HCT116 (cell line): ENCODE results near the gene ADAMTS6. TPM values are rescaled to one million over a fixed set of nuclear protein-coding genes. Genes with fewer than 3 reads are reported as not detected.

Source experiments
- ATAC-seq: fragments of 200-7000 bp; cut with Tn5 transposase; 2 replicates; pipeline ENCODE4 v1.9.1; 2020; ENCODE audit warnings: mild to moderate bottlenecking, moderate library complexity
- BruUV-seq: library from RNA; stranded (reverse); fragments of 400-500 nt; replicated peaks from 2 replicates; lab custom pipeline; 2021; lab: Mats Ljungman, UMichigan
- CTCF ChIA-PET: fragments of 300-600 bp; sonication (Branson Sonifier 250); formaldehyde crosslinking; loops from one replicate; lab custom pipeline; 2021; ENCODE audit warnings: antibody characterized with exemption; lab: Charles Lee
- POLR2A ChIA-PET: fragments of 300-600, 350-600 bp; sonication (Branson Sonifier 250); formaldehyde crosslinking; loops from one replicate; lab custom pipeline; 2021; ENCODE audit warnings: antibody characterized with exemption; lab: Charles Lee
- RAD21 ChIA-PET, 2 experiments: fragments of 300-600 bp; sonication (Branson Sonifier 250); formaldehyde crosslinking; loops; one replicate each; lab custom pipeline; 2023; ENCODE audit warnings: low total read pairs in 2 of 2; ENCODE audit not compliant: uncharacterized antibody in 2 of 2, unreplicated experiment in 2 of 2, low non-redundant PET in 1 of 2; lab: Charles Lee
- DNase-seq: peaks from one replicate; pipeline ENCODE4 v3.0.0-alpha.2; 2010; ENCODE audit warnings: low read depth, low spot score
- H2AFZ ChIP-seq: fragments of 200-600 bp; shearing (Covaris generic), sonication (generic); 2 replicates; pipeline ENCODE4 v1.6.1; 2017; ENCODE audit warnings: low read depth, mixed run types, mixed read lengths, antibody characterized with exemption, low read length; ENCODE audit not compliant: poor library complexity, severe bottlenecking
- H3K27ac ChIP-seq: 2 replicates; pipeline ENCODE4 v1.5.1; 2012; ENCODE audit warnings: low read depth, low read length
- H3K27me3 ChIP-seq: fragments of 200-600 bp; sonication (generic); 2 replicates; pipeline ENCODE4 v1.6.1; 2016; ENCODE audit warnings: mixed run types, low read length, mixed read lengths; ENCODE audit not compliant: insufficient read depth
- H3K36me3 ChIP-seq, 2 experiments: fragments of 200-500 bp in 1 of 2; fragments of 200-600 bp in 1 of 2; sonication (Bioruptor generic) in 1 of 2; sonication (generic) in 1 of 2; 2 replicates each; pipeline versions ENCODE4 v1.5.1 to v1.6.1; 2014 to 2016; ENCODE audit warnings: low read length in 2 of 2, inconsistent platforms in 1 of 2, mixed read lengths in 1 of 2, mixed run types in 1 of 2; ENCODE audit not compliant: insufficient read depth in 2 of 2, control insufficient read depth in 1 of 2
- H3K4me1 ChIP-seq, 2 experiments: fragments of 200-600 bp in 1 of 2; sonication (generic) in 1 of 2; 2 replicates each; pipeline versions ENCODE4 v1.5.1 to v1.6.1; 2012 to 2017; ENCODE audit warnings: low read length in 2 of 2, inconsistent platforms in 1 of 2, mild to moderate bottlenecking in 1 of 2, mixed read lengths in 1 of 2, mixed run types in 1 of 2, moderate library complexity in 1 of 2; ENCODE audit not compliant: insufficient read depth in 2 of 2, control insufficient read depth in 1 of 2
- H3K4me2 ChIP-seq: fragments of 200-600 bp; sonication (generic); 2 replicates; pipeline ENCODE4 v1.6.1; 2017; ENCODE audit warnings: mixed run types, low read length, mixed read lengths
- H3K4me3 ChIP-seq, 2 experiments: fragments of 200-600 bp in 1 of 2; sonication (generic) in 1 of 2; replicated peaks in 1 of 2; 2 replicates each; pipeline ENCODE4 v1.5.1; 2011 to 2016; ENCODE audit warnings: low read length in 2 of 2, control low read depth in 1 of 2, low read depth in 1 of 2, mild to moderate bottlenecking in 1 of 2, mixed read lengths in 1 of 2, mixed run types in 1 of 2
- H3K79me2 ChIP-seq: fragments of 200-600 bp; sonication (generic); 2 replicates; pipeline ENCODE4 v1.6.1; 2017; ENCODE audit warnings: mild to moderate bottlenecking, mixed run types, low read length, moderate library complexity, mixed read lengths; ENCODE audit not compliant: insufficient read depth
- H3K9ac ChIP-seq: fragments of 200-600 bp; sonication (generic); 2 replicates; pipeline ENCODE4 v1.6.1; 2016; ENCODE audit warnings: low read length, mixed read lengths
- H3K9me2 ChIP-seq: fragments of 200-600 bp; sonication (generic), shearing (Covaris generic); 2 replicates; pipeline ENCODE4 v1.6.1; 2017; ENCODE audit warnings: mixed run types, mild to moderate bottlenecking, moderate library complexity; ENCODE audit not compliant: insufficient read depth
- H3K9me3 ChIP-seq, 2 experiments: fragments of 200-500 bp in 1 of 2; fragments of 200-600 bp in 1 of 2; sonication (Bioruptor generic) in 1 of 2; sonication (generic) in 1 of 2; 2 replicates each; pipeline ENCODE4 v1.6.1; 2014 to 2017; ENCODE audit warnings: low read length in 2 of 2, mixed read lengths in 2 of 2, inconsistent platforms in 1 of 2, low read depth in 1 of 2, mild to moderate bottlenecking in 1 of 2, mixed run types in 1 of 2, moderate library complexity in 1 of 2; ENCODE audit not compliant: control insufficient read depth in 1 of 2, insufficient read depth in 1 of 2
- H4K20me1 ChIP-seq: fragments of 200-600 bp; sonication (generic), shearing (Covaris generic); 2 replicates; pipeline ENCODE4 v1.6.1; 2017; ENCODE audit warnings: mixed run types, mild to moderate bottlenecking, moderate library complexity; ENCODE audit not compliant: insufficient read depth
- CBX3 ChIP-seq: IDR thresholded peaks from 2 replicates; pipeline ENCODE4 v1.6.1; 2012; ENCODE audit warnings: low read depth
- CEBPB ChIP-seq: IDR thresholded peaks from 2 replicates; pipeline ENCODE4 v1.6.1; 2012; ENCODE audit warnings: low read depth
- EGR1 ChIP-seq: IDR thresholded peaks from 2 replicates; pipeline ENCODE4 v1.6.1; 2012; ENCODE audit warnings: low read depth
- ELF1 ChIP-seq: IDR thresholded peaks from 2 replicates; pipeline ENCODE4 v1.6.1; 2012; ENCODE audit warnings: low read depth, borderline replicate concordance
- EZH2 ChIP-seq: fragments of 200-600 bp; sonication (generic); IDR thresholded peaks from 2 replicates; pipeline ENCODE4 v1.6.1; 2017; ENCODE audit warnings: antibody characterized with exemption, mixed run types
- EZH2phosphoT487 ChIP-seq: fragments of 200-600 bp; IDR thresholded peaks from 2 replicates; pipeline ENCODE4 v1.6.1; 2018; ENCODE audit warnings: antibody characterized with exemption, borderline replicate concordance
- FOSL1 ChIP-seq: IDR thresholded peaks from 2 replicates; pipeline ENCODE4 v1.6.1; 2012; ENCODE audit warnings: low read depth
- JUND ChIP-seq: IDR thresholded peaks from 2 replicates; pipeline ENCODE4 v1.6.1; 2012
- MAX ChIP-seq: IDR thresholded peaks from 2 replicates; pipeline ENCODE4 v1.6.1; 2012
- RAD21 ChIP-seq: IDR thresholded peaks from 2 replicates; pipeline ENCODE4 v1.6.1; 2012; ENCODE audit warnings: low read depth, mild to moderate bottlenecking
- SIN3A ChIP-seq: IDR thresholded peaks from 2 replicates; pipeline ENCODE4 v1.6.1; 2012; ENCODE audit warnings: low read depth
- SP1 ChIP-seq: IDR thresholded peaks from 2 replicates; pipeline ENCODE4 v1.6.1; 2012; ENCODE audit warnings: low read depth
- SRF ChIP-seq: IDR thresholded peaks from 2 replicates; pipeline ENCODE4 v1.6.1; 2012; ENCODE audit warnings: low read depth
- YY1 ChIP-seq: IDR thresholded peaks from 2 replicates; pipeline ENCODE4 v1.6.1; 2011; ENCODE audit warnings: low read length, low read depth, moderate library complexity, mild to moderate bottlenecking; ENCODE audit not compliant: insufficient replicate concordance; ENCODE audit errors: extremely low read depth
- intact Hi-C: fragments of 100-400 bp; cut with micrococcal nuclease; formaldehyde crosslinking; loops from 2 replicates; pipeline ENCODE4 v1.10.0; 2022
- total RNA-seq: library from RNA; stranded (reverse); gene quantifications from one replicate; pipeline ENCODE4 v1.2.1, GENCODE V29; 2021; ENCODE audit not compliant: unreplicated experiment
- TF ChIP-seq, protein P1 (sequence below): IDR thresholded peaks from 2 replicates; pipeline ENCODE4 v1.6.1; 2011; ENCODE audit warnings: mild to moderate bottlenecking, low read length, moderate library complexity; ENCODE audit not compliant: insufficient replicate concordance; ENCODE audit errors: extremely low read depth
- TF ChIP-seq, protein P2 (sequence below), 3 experiments: fragments of 200-600 bp in 1 of 3; sonication (generic) in 1 of 3; IDR thresholded peaks in 2 of 3; conservative IDR thresholded peaks in 1 of 3; 2 replicates each; pipeline ENCODE4 v1.5.1; 2012 to 2017; ENCODE audit warnings: low read depth in 2 of 3, low read length in 2 of 3, antibody characterized with exemption in 1 of 3, borderline replicate concordance in 1 of 3, control low read depth in 1 of 3, mild to moderate bottlenecking in 1 of 3, mixed read lengths in 1 of 3, mixed run types in 1 of 3, moderate library complexity in 1 of 3; ENCODE audit not compliant: insufficient read depth in 1 of 3
- TF ChIP-seq, protein P3 (sequence below): IDR thresholded peaks from 2 replicates; pipeline ENCODE4 v1.6.1; 2012
- TF ChIP-seq, protein P4 (sequence below): IDR thresholded peaks from 2 replicates; pipeline ENCODE4 v1.6.1; 2012; ENCODE audit warnings: low read depth

The ADAMTS6 gene
- total RNA-seq, 1 experiment from 2014 or later, result 0.93 TPM

GRCh38 chr5:65192331-65192730 lies 289.4 kb downstream of the ADAMTS6 start:
- TF ChIP-seq CBX3, result no peak
- TF ChIP-seq JUND, result no peak
- TF ChIP-seq SIN3A, result no peak
- no peak for TF ChIP-seq SRF
- TF ChIP-seq EGR1, result no peak
- TF ChIP-seq EZH2phosphoT487, result no peak
- TF ChIP-seq, protein P1, sequence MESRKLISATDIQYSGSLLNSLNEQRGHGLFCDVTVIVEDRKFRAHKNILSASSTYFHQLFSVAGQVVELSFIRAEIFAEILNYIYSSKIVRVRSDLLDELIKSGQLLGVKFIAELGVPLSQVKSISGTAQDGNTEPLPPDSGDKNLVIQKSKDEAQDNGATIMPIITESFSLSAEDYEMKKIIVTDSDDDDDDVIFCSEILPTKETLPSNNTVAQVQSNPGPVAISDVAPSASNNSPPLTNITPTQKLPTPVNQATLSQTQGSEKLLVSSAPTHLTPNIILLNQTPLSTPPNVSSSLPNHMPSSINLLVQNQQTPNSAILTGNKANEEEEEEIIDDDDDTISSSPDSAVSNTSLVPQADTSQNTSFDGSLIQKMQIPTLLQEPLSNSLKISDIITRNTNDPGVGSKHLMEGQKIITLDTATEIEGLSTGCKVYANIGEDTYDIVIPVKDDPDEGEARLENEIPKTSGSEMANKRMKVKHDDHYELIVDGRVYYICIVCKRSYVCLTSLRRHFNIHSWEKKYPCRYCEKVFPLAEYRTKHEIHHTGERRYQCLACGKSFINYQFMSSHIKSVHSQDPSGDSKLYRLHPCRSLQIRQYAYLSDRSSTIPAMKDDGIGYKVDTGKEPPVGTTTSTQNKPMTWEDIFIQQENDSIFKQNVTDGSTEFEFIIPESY, result no peak
- no peak for TF ChIP-seq CEBPB
- no peak for TF ChIP-seq SP1
- TF ChIP-seq ELF1, result no peak
- TF ChIP-seq YY1, result no peak
- no peak for TF ChIP-seq FOSL1
- TF ChIP-seq MAX, result no peak
- TF ChIP-seq EZH2, result no peak
- TF ChIP-seq, protein P2, sequence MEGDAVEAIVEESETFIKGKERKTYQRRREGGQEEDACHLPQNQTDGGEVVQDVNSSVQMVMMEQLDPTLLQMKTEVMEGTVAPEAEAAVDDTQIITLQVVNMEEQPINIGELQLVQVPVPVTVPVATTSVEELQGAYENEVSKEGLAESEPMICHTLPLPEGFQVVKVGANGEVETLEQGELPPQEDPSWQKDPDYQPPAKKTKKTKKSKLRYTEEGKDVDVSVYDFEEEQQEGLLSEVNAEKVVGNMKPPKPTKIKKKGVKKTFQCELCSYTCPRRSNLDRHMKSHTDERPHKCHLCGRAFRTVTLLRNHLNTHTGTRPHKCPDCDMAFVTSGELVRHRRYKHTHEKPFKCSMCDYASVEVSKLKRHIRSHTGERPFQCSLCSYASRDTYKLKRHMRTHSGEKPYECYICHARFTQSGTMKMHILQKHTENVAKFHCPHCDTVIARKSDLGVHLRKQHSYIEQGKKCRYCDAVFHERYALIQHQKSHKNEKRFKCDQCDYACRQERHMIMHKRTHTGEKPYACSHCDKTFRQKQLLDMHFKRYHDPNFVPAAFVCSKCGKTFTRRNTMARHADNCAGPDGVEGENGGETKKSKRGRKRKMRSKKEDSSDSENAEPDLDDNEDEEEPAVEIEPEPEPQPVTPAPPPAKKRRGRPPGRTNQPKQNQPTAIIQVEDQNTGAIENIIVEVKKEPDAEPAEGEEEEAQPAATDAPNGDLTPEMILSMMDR (IDR thresholded peaks at IDR 0.05 in 2 of 3, conservative IDR thresholded peaks at IDR 0.05 in 1 of 3; ENCODE audit: borderline replicate concordance in 1 of 3, insufficient read depth in 1 of 3, low read depth in 2 of 3, low read length in 2 of 3), result no peak
- TF ChIP-seq, protein P3, sequence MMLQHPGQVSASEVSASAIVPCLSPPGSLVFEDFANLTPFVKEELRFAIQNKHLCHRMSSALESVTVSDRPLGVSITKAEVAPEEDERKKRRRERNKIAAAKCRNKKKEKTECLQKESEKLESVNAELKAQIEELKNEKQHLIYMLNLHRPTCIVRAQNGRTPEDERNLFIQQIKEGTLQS, result no peak
- TF ChIP-seq RAD21, result no peak
- TF ChIP-seq, protein P4, sequence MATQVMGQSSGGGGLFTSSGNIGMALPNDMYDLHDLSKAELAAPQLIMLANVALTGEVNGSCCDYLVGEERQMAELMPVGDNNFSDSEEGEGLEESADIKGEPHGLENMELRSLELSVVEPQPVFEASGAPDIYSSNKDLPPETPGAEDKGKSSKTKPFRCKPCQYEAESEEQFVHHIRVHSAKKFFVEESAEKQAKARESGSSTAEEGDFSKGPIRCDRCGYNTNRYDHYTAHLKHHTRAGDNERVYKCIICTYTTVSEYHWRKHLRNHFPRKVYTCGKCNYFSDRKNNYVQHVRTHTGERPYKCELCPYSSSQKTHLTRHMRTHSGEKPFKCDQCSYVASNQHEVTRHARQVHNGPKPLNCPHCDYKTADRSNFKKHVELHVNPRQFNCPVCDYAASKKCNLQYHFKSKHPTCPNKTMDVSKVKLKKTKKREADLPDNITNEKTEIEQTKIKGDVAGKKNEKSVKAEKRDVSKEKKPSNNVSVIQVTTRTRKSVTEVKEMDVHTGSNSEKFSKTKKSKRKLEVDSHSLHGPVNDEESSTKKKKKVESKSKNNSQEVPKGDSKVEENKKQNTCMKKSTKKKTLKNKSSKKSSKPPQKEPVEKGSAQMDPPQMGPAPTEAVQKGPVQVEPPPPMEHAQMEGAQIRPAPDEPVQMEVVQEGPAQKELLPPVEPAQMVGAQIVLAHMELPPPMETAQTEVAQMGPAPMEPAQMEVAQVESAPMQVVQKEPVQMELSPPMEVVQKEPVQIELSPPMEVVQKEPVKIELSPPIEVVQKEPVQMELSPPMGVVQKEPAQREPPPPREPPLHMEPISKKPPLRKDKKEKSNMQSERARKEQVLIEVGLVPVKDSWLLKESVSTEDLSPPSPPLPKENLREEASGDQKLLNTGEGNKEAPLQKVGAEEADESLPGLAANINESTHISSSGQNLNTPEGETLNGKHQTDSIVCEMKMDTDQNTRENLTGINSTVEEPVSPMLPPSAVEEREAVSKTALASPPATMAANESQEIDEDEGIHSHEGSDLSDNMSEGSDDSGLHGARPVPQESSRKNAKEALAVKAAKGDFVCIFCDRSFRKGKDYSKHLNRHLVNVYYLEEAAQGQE, result no peak
- BruUV-seq, result no TSS peak
- no peak overlapping the region for H3K27ac ChIP-seq
- no peaks in the 10 kb centered on the region for H3K9me2 ChIP-seq
- H3K36me3 ChIP-seq, result no peaks in the 10 kb centered on the region
- DNase-seq (no peak), ATAC-seq (no peak)
- no peak overlapping the region for H3K4me3 ChIP-seq
- RAD21 ChIA-PET, result no interaction called here
- no peaks in the 10 kb centered on the region for H3K79me2 ChIP-seq
- intact Hi-C loops, result no loop called here
- H3K27me3 ChIP-seq, result no peaks in the 10 kb centered on the region
- POLR2A ChIA-PET, result no interaction called here
- H4K20me1 ChIP-seq, result no peaks in the 10 kb centered on the region
- H3K4me2 ChIP-seq, result no peak overlapping the region
- no peaks in the 10 kb centered on the region for H3K4me1 ChIP-seq
- H3K9ac ChIP-seq, result no peak overlapping the region
- no peak overlapping the region for H2AFZ ChIP-seq
- CTCF ChIA-PET, result no interaction called here
- H3K9me3 ChIP-seq, result no peaks in the 10 kb centered on the region
